IMR-90 (cell line): ENCODE data around the gene ZNF593OS. TPM values are rescaled to one million over a fixed set of nuclear protein-coding genes. Genes with fewer than 3 reads are reported as not detected.

Experiments used
- ATAC-seq: fragments of 200-7000 bp; cut with Tn5 transposase; 2 replicates; pipeline ENCODE4 v1.9.1; 2020; ENCODE audit warnings: low read depth, mild to moderate bottlenecking, moderate library complexity
- BruUV-seq: library from RNA; stranded (reverse); fragments of 400-500 nt; replicated peaks from 2 replicates; lab custom pipeline; 2021; lab: Mats Ljungman, UMichigan
- CTCF ChIA-PET: fragments of 300-600 bp; formaldehyde crosslinking; extraction: SDS; loops from one replicate; lab custom pipeline; 2021; ENCODE audit warnings: antibody characterized with exemption; lab: Yijun Ruan, JAX
- POLR2A ChIA-PET: fragments of 300-600 bp; sonication (Branson Sonifier 250); formaldehyde crosslinking; loops from one replicate; lab custom pipeline; 2022; ENCODE audit warnings: antibody characterized with exemption; ENCODE audit not compliant: unreplicated experiment; lab: Charles Lee
- DNase-seq: peaks from one replicate; pipeline ENCODE4 v3.0.0; 2013
- H2AFZ ChIP-seq: replicated peaks from 2 replicates; pipeline ENCODE3; 2013; ENCODE audit warnings: low read length, mild to moderate bottlenecking; ENCODE audit not compliant: poor library complexity
- H2AK5ac ChIP-seq: 2 replicates; pipeline ENCODE4 v1.6.1; 2013; ENCODE audit warnings: low read depth, low read length, inconsistent platforms
- H2AK9ac ChIP-seq: replicated peaks from 2 replicates; pipeline ENCODE3; 2013; ENCODE audit warnings: mild to moderate bottlenecking, low read depth, low read length, moderate library complexity; ENCODE audit not compliant: poor library complexity
- H2BK120ac ChIP-seq: 2 replicates; pipeline ENCODE4 v1.6.1; 2013; ENCODE audit warnings: low read depth, low read length, inconsistent platforms
- H2BK15ac ChIP-seq: 3 replicates; pipeline ENCODE4 v1.6.1; 2013; ENCODE audit warnings: low read depth, low read length, inconsistent platforms
- H2BK20ac ChIP-seq: 2 replicates; pipeline ENCODE4 v1.6.1; 2013; ENCODE audit warnings: low read depth, mild to moderate bottlenecking, inconsistent platforms, low read length, moderate library complexity
- H2BK5ac ChIP-seq: 2 replicates; pipeline ENCODE4 v1.6.1; 2013; ENCODE audit warnings: mild to moderate bottlenecking, low read depth, low read length, inconsistent platforms; ENCODE audit not compliant: poor library complexity, severe bottlenecking
- H3K14ac ChIP-seq: replicated peaks from 2 replicates; pipeline ENCODE4 v1.6.1; 2013; ENCODE audit warnings: low read depth, low read length, inconsistent platforms
- H3K18ac ChIP-seq: 2 replicates; pipeline ENCODE4 v1.6.1; 2013; ENCODE audit warnings: low read depth, low read length, control low read depth
- H3K23ac ChIP-seq: 2 replicates; pipeline ENCODE4 v1.6.1; 2013; ENCODE audit warnings: low read depth, low read length, inconsistent platforms
- H3K27ac ChIP-seq: 2 replicates; pipeline ENCODE4 v1.5.1; 2013; ENCODE audit warnings: mild to moderate bottlenecking, control low read depth, low read length; ENCODE audit not compliant: insufficient read depth
- H3K27me3 ChIP-seq: 2 replicates; pipeline ENCODE4 v1.6.1; 2013; ENCODE audit warnings: low read length; ENCODE audit not compliant: control insufficient read depth, insufficient read depth
- H3K36me3 ChIP-seq: 2 replicates; pipeline ENCODE4 v1.6.1; 2013; ENCODE audit warnings: low read length, mixed read lengths; ENCODE audit not compliant: control insufficient read depth, insufficient read depth
- H3K4ac ChIP-seq: 2 replicates; pipeline ENCODE4 v1.6.1; 2013; ENCODE audit warnings: low read depth, low read length, inconsistent platforms
- H3K4me1 ChIP-seq: 2 replicates; pipeline ENCODE4 v1.6.1; 2013; ENCODE audit warnings: low read length, mixed read lengths; ENCODE audit not compliant: control insufficient read depth, insufficient read depth
- H3K4me2 ChIP-seq: 2 replicates; pipeline ENCODE4 v1.6.1; 2013; ENCODE audit warnings: low read depth, mild to moderate bottlenecking, control low read depth, low read length, moderate library complexity
- H3K4me3 ChIP-seq: 2 replicates; pipeline ENCODE4 v1.5.1; 2013; ENCODE audit warnings: low read depth, mild to moderate bottlenecking, control low read depth, low read length, moderate library complexity; ENCODE audit not compliant: insufficient read depth
- H3K56ac ChIP-seq: 2 replicates; pipeline ENCODE4 v1.6.1; 2013; ENCODE audit warnings: low read length, inconsistent platforms; ENCODE audit not compliant: insufficient read depth; ENCODE audit errors: extremely low read depth
- H3K79me1 ChIP-seq, 2 experiments: 2 replicates each; pipeline ENCODE4 v1.6.1; 2013; ENCODE audit warnings: low read length in 2 of 2, inconsistent platforms in 1 of 2, low read depth in 1 of 2
- H3K9ac ChIP-seq: 2 replicates; pipeline ENCODE4 v1.6.1; 2013; ENCODE audit warnings: low read depth, low read length, control low read depth
- H3K9me1 ChIP-seq: 2 replicates; pipeline ENCODE4 v1.6.1; 2013; ENCODE audit warnings: low read length, inconsistent platforms; ENCODE audit not compliant: insufficient read depth
- H3K9me3 ChIP-seq: 2 replicates; pipeline ENCODE4 v1.6.1; 2013; ENCODE audit warnings: low read length; ENCODE audit not compliant: control insufficient read depth, insufficient read depth
- H4K20me1 ChIP-seq: 2 replicates; pipeline ENCODE4 v1.6.1; 2013; ENCODE audit warnings: low read length, inconsistent platforms; ENCODE audit not compliant: insufficient read depth
- H4K5ac ChIP-seq: 2 replicates; pipeline ENCODE4 v1.6.1; 2013; ENCODE audit warnings: mild to moderate bottlenecking, low read depth, low read length, control low read depth
- H4K8ac ChIP-seq, 2 experiments: 2 replicates each; pipeline ENCODE4 v1.6.1; 2013; ENCODE audit warnings: low read depth in 2 of 2, low read length in 2 of 2, control low read depth in 1 of 2, inconsistent platforms in 1 of 2
- H4K91ac ChIP-seq: 2 replicates; pipeline ENCODE4 v1.6.1; 2013; ENCODE audit warnings: low read depth, low read length, inconsistent platforms; ENCODE audit not compliant: insufficient read depth
- ELK1 ChIP-seq: fragments of 150-350 bp; IDR thresholded peaks from 2 replicates; pipeline ENCODE4 v1.6.1; 2016; ENCODE audit warnings: low read depth, mild to moderate bottlenecking, low read length, moderate library complexity, borderline replicate concordance
- FOS ChIP-seq: fragments of 150-350 bp; IDR thresholded peaks from 2 replicates; pipeline ENCODE4 v1.6.1; 2016; ENCODE audit warnings: low read depth, low read length
- MAZ ChIP-seq: IDR thresholded peaks from 2 replicates; pipeline ENCODE4 v1.6.1; 2012; ENCODE audit warnings: low read depth, mild to moderate bottlenecking, low read length, improper control_type of control experiment, moderate library complexity, borderline replicate concordance
- MXI1 ChIP-seq: IDR thresholded peaks from 2 replicates; pipeline ENCODE4 v1.6.1; 2012; ENCODE audit warnings: low read depth, mild to moderate bottlenecking, low read length, moderate library complexity, borderline replicate concordance
- dilution Hi-C: fragments of 300-500 bp; cut with HindIII; formaldehyde crosslinking; loops from one replicate; pipeline ENCODE4 v1.14.3; 2018; ENCODE audit warnings: low sequenced_read_pairs; ENCODE audit not compliant: unreplicated experiment
- in situ Hi-C: fragments of 300-500 bp; cut with MboI; formaldehyde crosslinking; loops from 3 replicates; pipeline ENCODE4 v1.14.3; 2019; ENCODE audit warnings: low sequenced_read_pairs, inconsistent platforms, mixed read lengths
- intact Hi-C: fragments of 100-400 bp; cut with micrococcal nuclease; formaldehyde crosslinking; loops from 2 replicates; pipeline ENCODE4 v1.10.0; 2022
- polyA plus RNA-seq, 3 experiments: library from polyadenylated mRNA; depleted of rRNA; stranded (reverse); fragments of >200 nt; gene quantifications; 2 replicates each; pipeline ENCODE4 v1.2.3, GENCODE V29; 2012; ENCODE audit warnings: low replicate concordance in 1 of 3
- total RNA-seq: library from RNA; depleted of rRNA; stranded (reverse); fragments of >200 nt; gene quantifications from 2 replicates; pipeline ENCODE4 v1.2.3, GENCODE V29; 2012

The ZNF593OS gene
- total and polyA plus RNA-seq, 2 of the 4 experiments (the other 2 are of a cell fraction): not detected

- ATAC-seq: no peak
- H4K8ac ChIP-seq: no peak overlapping the region
- no peak overlapping the region for H3K14ac ChIP-seq
- H2BK5ac ChIP-seq: no peak overlapping the region
- H4K20me1 ChIP-seq: no peaks in the 10 kb centered on the region
- dilution Hi-C loops (no loop called here), in situ Hi-C loops (no loop called here), intact Hi-C loops (no loop called here)
- H3K9me3 ChIP-seq: no peaks in the 10 kb centered on the region
- no peak overlapping the region for H3K4ac ChIP-seq
- CTCF ChIA-PET: no interaction called here
- no TSS peak for BruUV-seq
- H2AFZ ChIP-seq: no peak overlapping the region
- no peak overlapping the region for H3K9ac ChIP-seq
- H3K23ac ChIP-seq: no peak overlapping the region
- H2BK15ac ChIP-seq: no peak overlapping the region
- no peak overlapping the region for H3K18ac ChIP-seq
- H3K4me1 ChIP-seq: 0 out of 2 replicates have a peak, but pooled peaks cover 1% of the 10 kb centered on the region
- H3K79me1 ChIP-seq: no peaks in the 10 kb centered on the region; a peak in 1 of 4 replicates
- H3K4me3 ChIP-seq: no peak overlapping the region
- H4K91ac ChIP-seq: no peak overlapping the region
- no peak overlapping the region for H2BK20ac ChIP-seq
- H2BK120ac ChIP-seq: no peak overlapping the region
- H3K36me3 ChIP-seq: peaks cover 4% of the 10 kb centered on the region; the same call in 1 of the 2 replicates
- TF ChIP-seq ELK1 (no peak), MAZ (no peak), MXI1 (no peak), FOS (no peak)
- POLR2A ChIA-PET: no interaction called here
- no peak overlapping the region for H3K56ac ChIP-seq
- no peak overlapping the region for H3K4me2 ChIP-seq
- H3K9me1 ChIP-seq: no peaks in the 10 kb centered on the region
- no peak overlapping the region for H2AK5ac ChIP-seq
- H3K27ac ChIP-seq: no peak overlapping the region
- H4K5ac ChIP-seq: no peak overlapping the region
- DNase-seq: no peak
- H2AK9ac ChIP-seq: no peak overlapping the region
- peaks cover 5% of the 10 kb centered on the region for H3K27me3 ChIP-seq
Observed at GRCh38 chr1:26125382-26125781, 46.2 kb downstream of the ZNF593OS start.
